Effector CD4-positive, alpha-beta T cell (primary cell): Measurements from ENCODE around the gene COP1.
"Not testable (repeated sequence)": the region's sequence is repeated elsewhere in the genome, so short reads cannot be mapped to it uniquely, and the experiment has no call there.

Experiments used
- DNase-seq: peaks from one replicate; pipeline ENCODE4 v3.0.0-alpha.2; 2020

Gene COP1

DNA sequence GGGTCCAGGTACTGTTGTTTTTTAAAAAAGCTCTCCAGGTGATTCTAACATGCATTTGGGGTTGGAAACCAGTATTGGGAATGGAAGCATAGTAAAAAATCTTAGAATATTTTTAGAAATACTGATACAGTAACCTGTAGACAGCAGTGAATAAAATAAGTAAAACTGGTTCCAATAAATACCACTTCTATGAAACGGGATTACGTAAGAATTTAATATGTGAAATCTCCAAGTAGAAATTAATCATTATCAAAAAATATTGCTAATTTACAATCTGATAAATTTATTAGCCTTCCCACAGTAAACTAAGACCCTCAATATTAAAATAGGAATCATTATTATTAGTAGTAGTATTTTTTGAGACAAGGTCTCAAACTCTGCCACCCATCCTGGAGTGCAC, 177.5 kb downstream of the COP1 start:
- DNase-seq, result no peak

DNA sequence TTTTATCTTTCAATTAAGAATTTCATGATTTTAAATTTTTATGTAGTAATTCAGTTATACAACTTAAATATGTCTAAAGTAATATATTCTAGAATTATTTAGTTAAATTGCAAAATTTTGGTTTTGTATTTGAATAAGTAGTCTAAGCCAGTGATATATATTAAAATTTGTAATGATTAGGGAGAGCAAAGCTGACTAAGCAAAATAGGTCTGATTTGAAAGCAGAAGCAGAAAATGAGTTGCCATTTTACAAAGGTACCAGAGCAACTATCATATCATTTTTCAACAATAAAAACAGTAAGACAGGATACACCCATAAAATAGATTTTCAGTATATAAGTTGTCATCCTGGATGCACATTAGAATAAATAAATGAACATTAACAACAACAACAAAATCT, 177.9 kb downstream of the COP1 start:
- DNase-seq, result no peak

DNA sequence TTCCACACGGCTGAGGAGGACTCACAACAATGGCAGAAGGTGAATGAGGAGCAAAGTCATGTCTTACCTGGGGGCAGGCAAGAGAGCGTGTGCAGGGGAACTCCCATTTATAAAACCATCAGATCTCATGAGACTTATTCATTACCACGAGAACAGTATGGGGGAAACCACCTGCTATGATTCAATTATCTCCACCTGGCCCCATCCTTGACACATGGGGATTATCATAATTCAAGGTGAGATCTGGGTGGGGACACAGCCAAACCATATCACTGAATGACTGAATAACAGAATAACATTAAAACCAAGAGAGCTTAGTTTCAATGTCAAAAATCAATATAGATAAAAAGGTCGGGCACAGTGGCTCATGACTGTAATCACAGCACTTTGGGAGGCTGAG, 179.2 kb downstream of the COP1 start:
- not testable (repeated sequence) for DNase-seq

DNA sequence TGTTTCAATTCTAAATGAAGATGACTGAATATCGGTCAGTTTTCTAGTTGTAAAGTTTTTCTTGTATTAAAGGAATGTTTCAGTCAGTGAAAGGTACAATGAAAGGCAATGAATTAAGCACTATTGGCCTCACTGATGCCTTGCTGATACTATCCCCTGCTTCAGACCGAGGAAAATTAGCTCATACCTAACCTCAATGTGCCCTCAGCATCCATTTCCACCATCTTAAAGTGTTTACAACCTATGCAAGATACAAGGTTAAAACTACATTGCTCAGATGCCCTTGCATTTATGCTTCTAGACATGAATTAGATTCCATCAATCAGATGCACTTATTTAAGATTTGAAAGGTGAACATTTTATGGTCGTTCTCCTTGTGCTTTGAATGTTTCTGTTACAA, 184.5 kb downstream of the COP1 start:
- no peak for DNase-seq

DNA sequence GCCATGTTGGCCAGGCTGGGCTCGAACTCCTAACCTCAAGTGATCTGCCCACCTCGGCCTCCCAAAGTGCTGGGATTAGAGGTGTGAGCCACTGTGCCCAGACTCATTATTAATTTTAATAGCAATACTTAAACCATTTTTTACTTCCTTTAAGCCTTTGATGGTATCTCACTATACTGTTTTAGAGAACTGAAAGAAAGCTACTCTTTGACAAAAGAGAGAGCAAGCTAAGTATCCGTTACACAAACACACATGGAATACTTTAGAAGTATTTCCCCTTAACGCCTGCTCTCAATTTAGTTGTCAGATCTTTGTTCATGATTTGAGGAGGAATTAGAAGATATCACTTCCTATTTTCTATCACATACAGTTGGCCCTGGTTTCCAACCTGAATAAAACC, 189.4 kb downstream of the COP1 start:
- no peak for DNase-seq

DNA sequence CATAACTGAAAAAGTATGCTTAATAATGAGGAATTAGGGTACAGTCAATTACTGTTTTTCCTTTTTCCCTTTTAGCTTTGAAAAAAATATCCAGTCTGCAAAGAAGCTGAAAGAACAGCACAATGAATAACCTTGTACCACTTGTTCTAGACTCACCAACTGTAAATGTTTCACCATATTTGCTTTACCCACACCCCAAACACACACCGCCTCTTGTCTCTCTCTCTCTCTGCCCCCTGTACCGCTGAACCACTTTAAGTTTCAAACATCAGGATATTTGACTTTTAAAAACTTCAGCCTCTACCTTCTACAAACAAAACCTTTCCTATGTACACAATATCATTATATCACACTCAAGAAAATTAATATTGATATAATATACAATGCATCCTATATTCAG, 197.1 kb downstream of the COP1 start:
- no peak for DNase-seq

DNA sequence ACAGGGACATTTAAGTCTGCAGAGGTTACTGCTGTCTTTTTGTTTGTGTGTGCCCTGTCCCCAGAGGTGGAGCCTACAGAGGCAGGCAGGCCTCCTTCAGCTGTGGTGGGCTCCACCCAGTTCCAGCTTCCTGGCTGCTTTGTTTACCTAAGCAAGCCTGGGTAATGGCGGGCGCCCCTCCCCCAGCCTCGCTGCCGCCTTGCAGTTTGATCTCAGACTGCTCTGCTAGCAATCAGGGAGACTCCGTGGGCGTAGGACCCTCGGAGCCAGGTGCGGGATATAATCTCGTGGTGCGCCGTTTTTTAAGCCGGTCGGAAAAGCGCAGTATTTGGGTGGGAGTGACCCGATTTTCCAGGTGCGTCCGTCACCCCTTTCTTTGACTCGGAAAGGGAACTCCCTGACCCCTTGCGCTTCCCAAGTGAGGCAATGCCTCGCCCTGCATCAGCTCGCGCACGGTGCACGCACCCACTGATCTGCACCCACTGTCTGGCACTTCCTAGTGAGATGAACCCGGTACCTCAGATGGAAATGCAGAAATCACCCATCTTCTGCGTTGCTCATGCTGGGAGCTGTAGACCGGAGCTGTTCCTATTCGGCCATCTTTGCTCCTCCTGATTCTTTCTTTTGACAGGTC, 199.2 kb downstream of the COP1 start:
- not testable (repeated sequence) for DNase-seq

DNA sequence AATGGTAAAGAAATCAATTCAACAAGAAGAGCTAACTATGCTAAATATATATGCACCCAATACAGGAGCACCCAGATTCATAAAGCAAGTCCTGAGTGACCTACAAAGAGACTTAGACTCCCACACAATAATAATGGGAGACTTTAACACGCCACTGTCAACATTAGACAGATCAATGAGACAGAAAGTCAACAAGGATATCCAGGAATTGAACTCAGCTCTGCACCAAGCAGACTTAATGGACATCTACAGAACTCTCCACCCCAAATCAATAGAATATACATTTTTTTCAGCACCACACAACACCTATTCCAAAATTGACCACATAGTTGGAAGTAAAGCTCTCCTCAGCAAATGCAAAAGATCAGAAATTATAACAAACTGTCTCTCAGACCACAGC, 212.4 kb downstream of the COP1 start:
- DNase-seq, result not testable (repeated sequence)

DNA sequence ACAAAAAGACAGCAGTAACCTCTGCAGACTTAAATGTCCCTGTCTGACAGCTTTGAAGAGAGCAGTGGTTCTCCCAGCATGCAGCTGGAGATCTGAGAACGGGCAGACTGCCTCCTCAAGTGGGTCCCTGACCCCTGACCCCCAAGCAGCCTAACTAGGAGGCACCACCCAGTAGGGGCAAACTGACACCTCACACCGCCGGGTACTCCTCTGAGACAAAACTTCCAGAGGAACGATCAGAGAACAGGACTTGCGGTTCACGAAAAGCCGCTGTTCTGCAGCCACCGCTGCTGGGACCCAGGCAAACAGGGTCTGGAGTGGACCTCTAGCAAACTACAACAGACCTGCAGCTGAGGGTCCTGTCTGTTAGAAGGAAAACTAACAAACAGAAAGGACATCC, 214.3 kb downstream of the COP1 start:
- not testable (repeated sequence) for DNase-seq

DNA sequence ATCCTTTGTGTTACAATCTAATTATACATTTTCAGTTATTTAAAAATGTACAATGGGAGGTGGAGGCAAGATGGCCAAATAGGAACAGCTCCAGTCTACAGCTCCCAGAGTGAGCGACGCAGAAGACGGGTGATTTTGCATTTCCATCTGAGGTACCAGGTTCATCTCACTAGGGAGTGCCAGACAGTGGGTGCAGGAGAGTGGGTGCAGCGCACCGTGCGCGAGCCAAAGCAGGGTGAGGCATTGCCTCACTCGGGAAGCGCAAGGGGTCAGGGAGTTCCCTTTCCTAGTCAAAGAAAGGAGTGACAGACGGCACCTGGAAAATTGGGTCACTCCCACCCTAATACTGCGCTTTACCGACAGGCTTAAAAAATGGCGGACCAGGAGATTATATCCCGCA, 214.9 kb downstream of the COP1 start:
- DNase-seq, result not testable (repeated sequence)

DNA sequence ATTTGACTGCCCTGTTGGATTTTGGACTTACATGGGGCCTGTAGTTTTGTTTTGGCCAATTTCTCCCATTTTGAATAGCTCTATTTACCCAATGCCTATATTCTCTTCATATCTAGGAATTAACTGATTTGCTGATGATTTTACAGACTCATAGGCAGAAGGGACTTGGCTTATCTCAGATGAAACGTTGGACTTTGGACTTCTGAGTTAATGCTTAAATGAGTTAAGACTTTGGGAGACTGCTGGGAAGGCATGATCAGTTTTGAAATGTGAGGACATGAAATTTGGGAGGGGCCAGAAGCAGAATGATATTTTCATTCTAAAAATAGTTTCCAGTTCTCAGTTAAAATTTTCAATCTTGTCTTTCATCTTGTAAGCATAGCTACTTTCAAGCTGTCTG, 222.3 kb downstream of the COP1 start:
- DNase-seq, result no peak

DNA sequence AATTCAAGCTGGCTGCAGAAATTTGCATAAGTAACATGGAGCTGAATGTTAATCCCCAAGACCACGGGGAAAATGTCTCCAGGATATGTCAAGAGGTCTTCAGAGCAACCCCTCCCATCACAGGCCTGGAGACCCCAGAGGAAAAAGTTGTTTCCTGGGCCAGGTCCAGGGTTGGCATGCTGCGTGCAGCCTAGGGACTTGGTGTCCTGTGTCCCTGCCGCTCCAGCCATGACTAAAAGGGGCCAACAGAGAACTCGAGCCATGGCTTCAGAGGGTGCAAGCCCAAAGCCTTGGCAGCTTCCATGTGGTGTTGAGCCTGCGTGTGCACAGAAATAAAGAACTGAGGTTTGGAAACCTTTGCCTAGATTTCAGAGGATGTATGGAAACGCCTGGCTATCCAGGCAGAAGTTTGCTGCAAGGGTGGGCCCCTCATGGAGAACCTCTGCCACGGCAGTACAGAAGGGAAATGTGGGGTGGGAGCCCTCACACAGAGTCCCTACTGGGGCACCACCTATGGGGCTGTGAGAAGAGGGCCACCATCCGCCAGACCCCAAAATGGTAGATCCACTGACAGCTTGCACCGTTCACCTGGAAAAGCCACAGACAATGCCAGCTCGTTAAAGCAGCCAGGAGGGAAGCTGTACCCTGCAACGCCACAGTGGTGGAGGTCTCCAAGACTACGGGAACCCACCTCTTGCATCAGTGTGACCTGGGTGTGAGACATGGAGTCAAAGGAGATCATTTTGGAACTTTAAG, 222.9 kb downstream of the COP1 start:
- no peak for DNase-seq

DNA sequence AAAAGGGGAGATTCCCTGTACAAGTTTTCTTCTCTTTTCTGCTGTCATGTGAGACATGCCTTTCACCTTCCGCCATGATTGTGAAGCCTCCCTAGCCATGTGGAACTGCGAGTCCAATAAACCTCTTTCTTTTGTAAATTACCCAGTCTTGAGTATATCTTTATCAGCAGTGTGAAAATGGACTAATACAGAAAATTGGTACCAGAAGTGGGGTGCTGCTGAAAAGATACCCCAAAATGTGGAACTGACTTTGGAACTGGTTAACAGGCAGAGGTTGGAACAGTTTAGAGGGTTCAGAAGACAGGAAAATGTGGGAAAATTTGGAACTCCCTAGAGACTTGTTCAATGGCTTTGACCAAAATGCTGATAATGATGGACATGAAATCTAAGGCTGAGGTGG, 223.7 kb downstream of the COP1 start:
- DNase-seq, result not testable (repeated sequence)

DNA sequence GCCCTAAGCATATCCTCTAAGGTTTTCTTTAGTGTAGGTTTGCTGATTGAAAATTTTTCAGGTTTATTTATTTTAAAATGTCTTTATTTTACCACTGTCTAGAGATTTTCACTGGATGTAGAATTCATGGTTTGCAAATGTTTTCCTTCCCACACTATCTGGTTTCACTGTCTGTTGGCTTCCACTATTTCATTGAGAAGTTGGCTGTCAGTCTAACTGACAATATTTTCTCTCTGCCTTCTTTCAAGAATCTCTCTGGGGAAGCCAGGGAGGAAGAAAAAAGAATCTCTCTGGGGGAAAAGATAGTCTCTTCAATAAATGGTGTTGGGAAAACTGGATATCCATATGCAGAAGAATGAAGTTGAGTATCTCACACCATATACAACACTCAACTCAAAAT, 226.0 kb downstream of the COP1 start:
- no peak for DNase-seq

DNA sequence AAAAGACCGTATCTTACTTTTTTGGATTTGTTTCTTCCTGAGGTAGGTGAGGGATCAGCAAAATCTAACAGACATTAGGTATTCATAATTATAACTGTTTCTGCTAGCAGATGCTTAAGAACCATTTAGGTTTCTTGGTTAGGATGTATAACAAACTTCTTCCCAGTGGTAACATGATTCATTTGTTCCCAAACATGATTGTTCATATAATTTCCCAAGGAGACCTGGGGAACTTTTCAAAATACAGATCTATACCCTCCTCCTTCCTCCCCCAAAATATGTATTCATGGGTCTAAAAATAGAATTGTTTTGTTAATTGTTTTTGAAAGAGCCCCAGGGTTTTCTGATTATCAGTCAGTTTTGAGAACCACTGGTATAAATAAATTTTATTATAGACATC, 228.2 kb downstream of the COP1 start:
- DNase-seq, result no peak

DNA sequence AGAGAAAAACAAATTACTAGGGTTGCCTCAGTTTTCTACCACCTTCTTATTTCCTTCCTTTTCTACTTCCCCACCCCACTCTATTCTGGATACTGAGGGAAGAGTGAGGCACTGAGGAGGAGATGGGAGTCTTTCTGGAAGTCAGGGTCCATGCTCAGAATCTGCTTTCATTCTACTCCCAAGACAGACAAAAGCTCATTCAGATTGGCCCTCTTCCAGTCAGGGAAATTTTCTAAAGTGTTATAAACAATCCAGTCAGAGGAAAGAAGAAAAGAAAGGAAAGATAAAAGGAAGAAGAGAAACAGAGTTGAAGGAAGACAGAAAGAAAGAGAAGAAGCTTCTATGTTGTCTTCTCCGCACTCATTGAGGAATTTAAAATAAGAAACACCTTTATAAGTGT, 228.6 kb downstream of the COP1 start:
- DNase-seq, result no peak

DNA sequence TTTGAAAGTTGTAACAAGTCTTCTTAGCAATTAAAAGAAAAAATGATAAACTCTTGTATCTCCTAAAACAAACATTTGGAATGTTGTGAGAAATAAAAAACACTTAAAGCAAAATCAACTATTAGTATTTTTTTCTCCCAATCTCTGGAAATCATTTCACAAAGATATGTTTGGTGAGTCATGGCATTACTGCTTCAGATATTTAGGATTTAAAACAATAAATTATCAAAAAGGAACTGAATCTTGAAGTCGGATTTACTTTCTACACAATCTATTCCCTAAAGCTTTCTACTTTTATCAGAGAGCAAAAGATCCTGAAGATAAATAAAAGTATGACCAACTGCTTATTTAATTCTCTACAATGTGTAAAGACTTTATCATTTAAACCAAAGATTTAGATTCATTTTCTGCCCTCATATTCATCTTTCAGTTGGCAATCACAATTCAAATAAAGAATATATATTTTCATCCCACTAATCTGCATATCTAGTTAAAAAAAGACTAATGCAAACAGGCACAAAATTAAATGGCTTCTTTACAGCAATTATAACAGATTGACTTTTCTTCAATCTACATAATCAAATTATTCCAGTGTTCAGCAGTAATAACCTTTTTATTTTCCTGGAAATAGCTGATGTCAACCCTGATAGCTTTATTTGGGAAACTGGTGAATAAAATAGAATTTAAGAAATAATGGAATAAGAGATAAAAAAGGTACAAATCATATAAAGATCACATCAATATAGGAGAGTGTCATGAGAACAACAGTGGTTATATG, 230.0 kb downstream of the COP1 start:
- DNase-seq, result no peak

DNA sequence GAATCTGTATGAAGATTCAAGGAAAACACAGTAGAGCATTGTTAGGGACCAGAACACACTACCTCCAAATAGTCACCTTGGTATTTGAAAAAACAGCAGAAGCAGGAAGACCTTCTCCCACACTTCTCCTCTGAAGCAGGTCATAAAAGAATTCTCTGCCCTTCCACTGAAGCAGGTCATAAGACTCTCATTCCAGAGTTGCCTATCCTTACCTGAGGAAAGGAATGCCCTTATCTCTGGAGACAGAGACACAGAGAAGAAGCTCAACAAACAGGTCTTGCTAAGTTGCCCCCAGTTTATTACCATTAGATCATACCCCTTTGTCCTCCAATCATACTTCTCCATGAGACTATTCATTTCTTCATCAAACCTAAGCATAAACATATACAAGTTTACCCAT, 237.9 kb downstream of the COP1 start:
- no peak for DNase-seq

DNA sequence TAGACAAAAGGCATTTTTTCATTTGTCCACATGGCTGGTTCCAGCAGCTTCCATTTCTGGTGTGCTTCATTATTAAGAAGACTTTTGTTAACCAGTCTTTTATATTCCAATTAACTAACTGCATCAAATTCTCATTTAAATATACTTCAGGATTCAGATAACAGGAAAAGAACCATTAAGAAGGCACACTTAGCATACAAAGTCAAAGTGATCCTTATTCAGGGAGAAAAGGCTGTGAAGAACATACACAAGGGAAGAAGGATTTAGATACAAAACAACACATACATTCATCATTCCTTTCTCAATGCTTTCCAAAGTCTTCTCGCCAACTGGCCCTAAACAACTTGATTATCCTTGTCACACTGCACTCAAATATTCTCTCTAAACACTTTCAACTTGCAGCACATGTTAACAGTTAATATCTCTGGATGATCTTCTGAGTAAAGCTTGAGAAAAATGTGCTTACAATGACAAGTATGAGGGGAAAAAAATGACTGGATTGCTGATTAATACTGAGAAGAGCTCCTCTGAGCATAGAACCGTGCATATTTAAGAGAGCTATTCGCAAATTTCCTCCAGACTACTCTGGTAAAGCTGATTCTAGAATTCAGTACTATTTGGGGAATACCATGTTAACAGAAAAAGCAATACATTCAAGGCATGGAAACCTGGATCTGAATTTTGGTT, 238.5 kb downstream of the COP1 start:
- no peak for DNase-seq

DNA sequence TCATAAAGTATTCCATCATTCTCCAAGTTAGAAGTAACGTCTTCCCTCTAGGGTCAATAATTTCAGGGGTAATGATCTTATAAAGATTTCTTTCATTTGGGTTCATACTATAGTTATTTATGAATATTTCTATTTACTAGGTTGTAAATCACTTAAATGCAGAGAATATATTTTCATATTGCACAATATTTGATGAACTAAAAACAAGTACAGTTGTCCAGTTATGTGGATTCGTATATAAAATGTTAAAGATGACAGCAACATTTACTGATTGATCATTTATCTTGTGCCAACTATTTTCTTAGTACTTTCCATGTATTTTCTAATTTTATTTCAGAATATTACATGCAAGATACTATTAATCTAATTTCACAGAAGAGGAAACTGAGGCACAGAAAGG, 243.3 kb downstream of the COP1 start:
- DNase-seq, result no peak

DNA sequence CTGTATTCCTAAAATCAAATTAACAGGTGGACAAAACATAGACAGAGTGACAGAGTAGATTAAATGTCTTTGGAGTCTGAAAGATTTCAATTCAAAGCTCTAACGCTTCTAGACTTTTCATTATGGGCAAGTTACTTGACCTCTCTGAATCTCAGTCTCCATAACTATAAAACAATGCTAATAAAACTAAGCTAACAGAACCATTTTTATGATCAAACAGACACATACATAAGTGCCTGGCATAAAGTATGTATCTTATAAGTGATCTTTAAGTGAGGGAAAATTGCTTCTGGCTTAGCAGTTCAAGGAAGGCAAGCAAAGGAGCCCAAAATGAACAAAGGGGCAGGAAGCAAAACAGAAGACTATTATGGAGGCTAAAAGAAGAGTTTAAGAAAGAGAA, 246.9 kb downstream of the COP1 start:
- DNase-seq, result no peak

DNA sequence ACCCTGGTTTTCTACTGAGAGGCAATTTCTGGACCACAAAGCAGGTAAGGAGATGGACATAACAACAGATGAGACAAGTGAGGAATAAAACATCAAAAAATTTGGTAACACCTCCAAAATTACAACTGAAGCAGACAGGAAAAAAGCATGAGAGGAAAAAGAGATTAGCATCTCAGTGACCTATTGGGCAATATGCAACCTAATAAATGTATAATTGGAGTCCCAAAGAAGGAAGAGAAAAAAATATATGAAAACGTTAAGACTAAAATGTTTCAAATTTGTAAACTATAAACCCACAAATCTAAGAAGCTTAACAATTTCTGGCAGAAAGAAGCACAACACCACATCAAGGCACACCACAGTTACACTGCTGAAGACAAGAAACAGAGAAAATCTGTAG, 255.5 kb downstream of the COP1 start:
- DNase-seq, result no peak

DNA sequence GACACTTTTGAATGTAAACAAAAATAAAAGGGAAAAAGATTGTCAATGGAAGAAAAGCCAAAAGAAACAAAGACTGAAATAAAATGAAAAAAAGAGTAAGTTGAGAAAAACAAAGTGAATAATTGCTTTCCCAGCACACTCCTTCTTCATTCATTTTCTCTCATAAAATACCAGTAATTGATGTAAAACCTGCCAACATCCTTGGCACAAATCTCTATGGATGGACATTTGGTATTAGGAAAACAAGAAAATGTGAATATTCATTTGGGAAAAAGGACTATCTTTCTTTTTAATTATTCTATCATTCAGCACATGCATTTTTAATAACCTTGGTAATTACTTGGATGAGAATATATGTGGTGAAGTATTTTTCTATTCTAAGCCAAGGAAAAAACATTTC, 259.3 kb downstream of the COP1 start:
- no peak for DNase-seq
